ENCODE results near the gene EPB41L5.

DNA sequence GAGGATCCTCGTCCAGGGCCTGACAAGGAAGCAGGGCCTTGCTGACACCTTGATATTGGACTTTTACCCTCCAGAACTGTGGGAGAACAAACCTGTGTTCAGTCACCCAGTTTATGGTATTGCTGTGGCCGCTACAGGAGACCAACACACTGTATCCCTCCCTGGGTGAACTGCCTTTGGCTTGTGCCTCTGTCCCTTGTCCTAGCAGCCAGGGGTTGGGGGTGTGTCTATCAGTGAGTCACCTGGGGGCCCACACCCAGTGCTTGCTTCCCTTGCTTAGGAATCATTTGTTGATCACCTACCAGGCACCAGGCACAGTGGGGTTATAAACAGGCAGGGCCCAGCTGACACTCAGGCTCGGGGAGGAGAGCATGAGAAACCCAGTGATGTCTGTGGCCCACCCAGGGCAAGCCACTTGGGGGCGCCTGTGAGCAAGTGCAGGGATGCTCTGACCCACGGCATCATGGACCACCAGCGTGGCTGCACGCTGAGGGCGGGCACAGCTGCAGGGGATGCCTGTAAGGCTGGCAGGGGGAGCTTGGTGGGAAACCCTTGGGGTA is 193.2 kb downstream of the EPB41L5 start:
- no peak for TF ChIP-seq GATA3 (IDR thresholded peaks at IDR 0.05; ENCODE audit: low read depth, low read length)
- no peak for TF ChIP-seq GATA2 (IDR thresholded peaks at IDR 0.05; ENCODE audit: low read depth, low read length)

Measured in SH-SY5Y (cell line).